Measurements from ENCODE around the gene CCDC6.

The CCDC6 gene

GRCh38 chr10:59852670-59853069 lies 53.7 kb downstream of the CCDC6 start:
- no peak for DNase-seq (ENCODE audit: low read depth in 2 of 2)

- DNase-seq (ENCODE audit: low read depth in 2 of 2) = no peak
These were observed 54.5 kb downstream of the CCDC6 start for GRCh38 chr10:59851864-59852263.

- no peak for DNase-seq (ENCODE audit: low read depth in 2 of 2)
These were observed 58.5 kb downstream of the CCDC6 start for GRCh38 chr10:59847888-59848287.

DNA sequence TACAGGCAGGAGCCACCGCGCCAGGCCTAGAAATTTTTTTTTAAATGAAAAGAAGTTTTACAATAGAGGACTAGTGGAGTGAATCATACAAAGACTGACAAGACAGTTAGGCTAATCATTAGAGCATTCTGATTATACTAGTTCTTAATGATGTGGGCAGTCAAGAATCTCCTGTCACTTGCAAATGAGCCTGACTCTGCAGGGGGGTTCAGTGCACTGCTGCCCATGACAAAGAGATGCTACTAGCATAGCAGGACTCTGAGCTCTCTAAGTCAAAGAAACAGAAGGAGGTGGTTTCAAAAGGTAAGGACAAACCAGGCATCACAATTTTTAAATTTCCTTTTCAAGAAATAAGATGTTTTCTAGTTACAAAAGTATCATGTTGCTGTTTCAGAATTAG lies 59.0 kb downstream of the CCDC6 start:
- no peak for DNase-seq (ENCODE audit: low read depth in 2 of 2)

DNA sequence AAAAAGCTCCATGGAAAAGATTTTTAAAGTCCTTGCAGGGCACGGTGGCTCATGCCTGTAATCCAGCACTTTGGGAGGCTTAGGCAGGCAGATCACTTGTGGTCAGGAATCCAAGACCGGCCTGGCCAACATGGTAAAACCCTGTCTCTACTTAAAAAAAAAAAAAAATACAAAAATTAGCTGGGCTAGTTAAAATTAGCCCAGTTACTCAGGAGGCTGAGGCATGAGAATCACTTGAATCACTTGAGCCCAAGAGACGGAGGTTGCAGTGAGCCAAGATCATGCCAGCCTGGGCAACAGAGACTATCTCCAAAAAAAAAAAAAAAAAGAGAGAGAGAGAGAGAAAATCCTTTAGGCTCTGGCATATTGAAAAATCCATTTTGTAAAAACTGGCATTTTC lies 61.9 kb downstream of the CCDC6 start:
- DNase-seq (ENCODE audit: low read depth in 2 of 2) = no peak

DNA sequence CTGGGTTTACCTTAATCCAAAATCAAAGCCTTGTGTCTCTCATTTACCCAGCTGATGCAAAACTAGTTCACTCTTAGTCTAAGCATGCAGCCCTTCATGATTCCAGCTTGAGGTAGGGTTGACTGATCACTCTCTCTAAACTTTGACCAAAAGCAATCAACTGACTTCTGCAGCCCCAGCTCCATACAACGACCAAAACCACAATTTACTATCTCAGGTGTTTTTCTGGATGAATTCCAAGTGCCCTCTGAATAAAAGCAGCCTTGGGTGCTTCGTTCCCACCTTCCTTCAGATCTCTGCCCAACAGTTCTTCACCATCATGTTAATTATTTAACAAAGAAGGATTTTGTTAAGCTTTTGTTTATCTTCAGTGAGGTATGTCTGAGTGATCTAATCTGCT lies 62.6 kb downstream of the CCDC6 start:
- no peak for DNase-seq (ENCODE audit: low read depth in 2 of 2)

- DNase-seq (ENCODE audit: low read depth in 2 of 2) = no peak
These were observed 66.8 kb downstream of the CCDC6 start for GRCh38 chr10:59839576-59839975.

DNA sequence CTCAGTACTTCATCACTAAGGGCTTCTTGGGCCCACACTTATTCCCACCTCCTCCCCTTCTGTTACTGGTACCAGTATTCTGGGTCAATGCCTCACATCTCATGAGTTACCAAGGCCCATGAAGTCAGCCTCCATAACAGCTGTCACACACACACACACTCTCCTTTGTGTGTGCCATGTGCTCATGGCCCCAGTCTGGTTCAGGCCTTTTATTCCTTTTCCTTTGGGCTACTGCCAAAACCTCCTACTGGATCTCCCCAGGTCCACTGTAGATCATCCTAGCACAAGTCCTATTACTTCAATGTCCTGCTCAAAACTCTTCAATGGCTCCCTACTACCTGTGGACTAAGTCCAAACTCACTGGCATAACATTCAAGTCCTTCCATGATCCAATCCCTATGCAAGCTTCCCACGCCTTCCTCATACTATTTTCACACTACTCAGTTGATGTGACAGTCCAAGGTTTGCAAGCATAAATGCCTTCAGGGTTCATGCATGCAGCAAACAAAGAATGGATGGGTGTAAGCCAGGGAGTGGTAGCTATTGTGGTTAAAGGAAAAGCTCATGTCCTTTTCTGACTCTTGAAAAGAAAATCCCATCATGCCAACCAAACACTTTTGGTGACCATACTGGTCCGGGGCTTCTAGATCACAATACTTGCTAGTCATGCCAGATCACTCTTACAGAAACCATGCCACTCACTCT lies 68.1 kb downstream of the CCDC6 start:
- DNase-seq (ENCODE audit: low read depth in 2 of 2) = no peak

- DNase-seq (ENCODE audit: low read depth in 2 of 2) = no peak
These were observed 72.5 kb downstream of the CCDC6 start for GRCh38 chr10:59833810-59834209.

- DNase-seq (ENCODE audit: low read depth in 2 of 2) = no peak
These were observed 73.8 kb downstream of the CCDC6 start for GRCh38 chr10:59832506-59832905.

GRCh38 chr10:59831658-59832503 lies 74.5 kb downstream of the CCDC6 start:
- no peak for DNase-seq (ENCODE audit: low read depth in 2 of 2)

DNA sequence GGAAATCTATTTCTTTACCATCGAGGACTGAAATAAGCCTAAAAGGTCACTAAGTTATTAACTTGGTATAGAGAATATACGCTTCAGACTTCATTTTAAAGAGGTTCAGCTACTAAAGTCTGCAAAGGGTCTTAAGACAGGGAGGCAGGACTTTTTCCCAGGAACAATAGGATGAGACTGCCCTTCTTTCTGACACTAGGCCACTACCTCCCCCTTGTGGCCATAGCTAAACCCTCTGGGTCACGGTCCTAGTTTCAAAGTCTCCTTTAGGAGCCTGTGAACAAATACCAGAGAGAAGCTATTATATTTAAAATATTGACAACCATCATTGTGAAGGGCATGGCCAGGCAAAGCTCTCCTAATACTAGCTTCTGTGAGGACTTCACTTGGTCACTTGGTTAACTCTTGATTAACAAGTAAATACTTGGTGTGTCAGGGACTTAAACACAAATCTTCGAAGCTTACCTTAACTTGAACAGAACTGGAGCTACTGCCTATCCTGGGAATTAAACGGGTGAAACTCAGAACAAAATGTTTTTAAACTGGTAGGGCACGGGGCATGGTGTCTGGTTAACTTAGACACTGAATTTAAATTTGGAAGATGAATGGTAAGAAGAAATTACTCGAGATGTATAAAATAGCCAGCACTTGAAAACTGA lies 75.6 kb downstream of the CCDC6 start:
- no peak for DNase-seq (ENCODE audit: low read depth in 2 of 2)

DNA sequence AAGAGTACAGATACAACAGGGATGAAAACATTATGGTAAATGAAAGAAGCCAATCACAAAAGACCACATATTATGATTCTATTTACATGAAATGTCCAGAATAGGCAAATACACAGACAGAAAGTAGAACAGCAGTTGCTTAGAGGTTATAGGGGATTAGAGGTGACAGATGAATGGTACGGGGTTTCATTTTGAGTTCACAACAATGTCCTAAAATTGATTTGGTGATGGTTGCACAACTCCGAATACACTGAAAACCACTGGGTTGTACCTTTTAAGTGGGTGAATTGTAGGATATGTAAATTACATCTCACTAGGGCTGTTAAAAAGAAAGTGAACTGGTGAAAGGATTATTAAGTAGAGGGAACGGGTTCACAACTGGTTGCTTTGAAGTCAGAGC lies 76.8 kb downstream of the CCDC6 start:
- no peak for DNase-seq (ENCODE audit: low read depth in 2 of 2)

DNA sequence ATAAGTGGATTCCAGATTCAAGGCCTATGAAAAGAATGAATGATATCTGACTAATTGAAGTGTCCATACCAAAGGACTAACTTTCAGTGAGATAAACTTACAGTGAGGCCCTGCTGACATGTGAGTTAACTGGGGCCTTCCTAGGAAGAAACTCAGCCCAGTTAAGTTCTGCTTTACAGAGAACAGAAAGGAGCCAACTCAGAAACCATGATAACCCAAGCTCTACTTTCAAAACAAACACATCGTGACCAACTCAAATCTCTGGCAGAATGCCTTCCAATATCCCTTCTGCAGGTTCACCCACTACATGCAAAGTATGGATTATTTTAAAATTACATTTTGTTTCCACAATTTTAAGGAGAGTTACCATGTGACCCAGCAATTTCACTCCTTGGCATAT lies 77.3 kb downstream of the CCDC6 start:
- no peak for DNase-seq (ENCODE audit: low read depth in 2 of 2)

DNA sequence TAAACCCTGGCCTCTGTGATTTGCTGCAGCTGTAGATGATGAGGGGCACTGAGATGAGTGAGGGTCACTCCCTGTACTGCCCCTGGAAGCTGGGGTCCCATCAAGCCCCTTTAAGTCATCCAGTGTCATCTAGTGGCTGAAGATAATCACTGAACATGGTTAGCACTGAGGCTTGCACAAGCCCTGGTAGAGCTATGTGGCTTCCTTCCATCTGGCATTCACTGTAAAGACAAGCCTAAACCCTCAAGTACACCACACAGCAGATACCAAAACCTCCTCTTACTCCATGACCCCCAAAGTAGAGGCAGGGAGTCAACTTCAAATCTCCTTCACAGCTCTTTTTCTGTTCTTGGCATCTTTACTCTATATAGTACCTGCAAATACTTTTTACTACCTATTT lies 80.4 kb downstream of the CCDC6 start:
- no peak for DNase-seq (ENCODE audit: low read depth in 2 of 2)

GRCh38 chr10:59823751-59824150 lies 82.6 kb downstream of the CCDC6 start:
- no peak for DNase-seq (ENCODE audit: low read depth in 2 of 2)

- no peak for DNase-seq (ENCODE audit: low read depth in 2 of 2)
These were observed 83.2 kb downstream of the CCDC6 start for GRCh38 chr10:59823111-59823510.

DNA sequence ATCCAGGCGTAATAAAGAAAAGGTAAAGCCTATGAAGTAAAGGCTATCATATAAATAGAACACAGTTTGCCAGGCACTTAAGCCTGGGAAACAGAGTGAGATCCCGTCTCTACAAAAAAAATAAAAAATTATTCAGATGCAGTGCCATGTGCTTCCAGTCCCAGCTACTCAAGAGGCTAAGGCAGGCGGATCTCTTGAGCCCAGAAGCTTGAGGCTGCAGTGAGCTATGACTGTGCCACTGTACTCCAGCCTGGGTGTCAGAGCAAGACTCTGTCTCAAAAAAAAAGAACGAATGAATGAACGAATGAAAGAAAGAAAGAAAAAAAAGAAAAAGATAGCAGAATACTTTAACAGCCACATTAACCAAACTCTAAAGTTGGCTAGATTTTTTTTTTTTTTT lies 85.9 kb downstream of the CCDC6 start:
- DNase-seq (ENCODE audit: low read depth in 2 of 2) = no peak

DNA sequence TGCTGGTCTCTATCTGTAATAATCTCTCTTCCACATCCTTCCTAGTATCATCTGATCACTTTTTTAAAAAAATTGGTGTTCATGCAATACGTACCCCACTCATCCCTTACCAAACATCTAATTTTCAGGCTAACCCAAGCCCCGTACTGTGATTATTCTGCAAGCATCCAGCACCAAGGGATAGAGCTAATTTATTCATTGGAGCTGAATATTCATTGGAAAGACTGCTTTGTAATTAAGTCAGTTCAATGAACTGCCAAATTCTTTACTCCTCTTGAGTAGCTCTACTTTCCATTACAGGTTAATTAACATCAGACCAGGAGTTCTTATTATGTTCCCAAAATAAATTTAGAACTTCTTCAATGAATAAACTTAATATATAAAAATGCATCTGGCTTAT lies 86.7 kb downstream of the CCDC6 start:
- DNase-seq (ENCODE audit: low read depth in 2 of 2) = no peak

GRCh38 chr10:59819265-59819664 lies 87.1 kb downstream of the CCDC6 start:
- no peak for DNase-seq (ENCODE audit: low read depth in 2 of 2)

GRCh38 chr10:59817773-59818172 lies 88.6 kb downstream of the CCDC6 start:
- DNase-seq (ENCODE audit: low read depth in 2 of 2) = no peak

- no peak for DNase-seq (ENCODE audit: low read depth in 2 of 2)
These were observed 91.5 kb downstream of the CCDC6 start for GRCh38 chr10:59814878-59815277.

All from activated CD8-positive, alpha-beta memory T cell treated with anti-CD3 and anti-CD28 coated beads for 4 hours (primary cell).